ENCODE results near the gene CD47. TPM values are rescaled to one million over a fixed set of nuclear protein-coding genes. Genes with fewer than 3 reads are reported as not detected.

CD47 gene
- total RNA-seq (2022; extraction: Qiagen RNA extraction), result 30.2 to 42.8 TPM (median 37.9 TPM) in 5 replicates

GRCh38 chr3:108090701-108091497 is at the start of gene CD47:
Gene CD47 (minus strand): TSS chr3:108091031. CDS start chr3:108090908, 123 bp downstream.

Other genes with a start within 250 kb of the CD47 start
- gene IFT57, start 131.4 kb upstream of the CD47 start, total RNA-seq (2022; extraction: Qiagen RNA extraction), result 38.8 to 46.8 TPM (median 45.2 TPM) in 5 replicates
- 0.09 TPM in 1 of 5 replicates, not detected in the others for gene HHLA2, start 205.5 kb upstream of the CD47 start, total RNA-seq (2022; extraction: Qiagen RNA extraction)

All from A549 treated with Mapracorat at 1 μM for 4 hours (cell line).